Measurements from ENCODE around the gene CFAP70.
"Not testable (repeated sequence)": the region's sequence is repeated elsewhere in the genome, so short reads cannot be mapped to it uniquely, and the experiment has no call there.

CFAP70 gene

DNA sequence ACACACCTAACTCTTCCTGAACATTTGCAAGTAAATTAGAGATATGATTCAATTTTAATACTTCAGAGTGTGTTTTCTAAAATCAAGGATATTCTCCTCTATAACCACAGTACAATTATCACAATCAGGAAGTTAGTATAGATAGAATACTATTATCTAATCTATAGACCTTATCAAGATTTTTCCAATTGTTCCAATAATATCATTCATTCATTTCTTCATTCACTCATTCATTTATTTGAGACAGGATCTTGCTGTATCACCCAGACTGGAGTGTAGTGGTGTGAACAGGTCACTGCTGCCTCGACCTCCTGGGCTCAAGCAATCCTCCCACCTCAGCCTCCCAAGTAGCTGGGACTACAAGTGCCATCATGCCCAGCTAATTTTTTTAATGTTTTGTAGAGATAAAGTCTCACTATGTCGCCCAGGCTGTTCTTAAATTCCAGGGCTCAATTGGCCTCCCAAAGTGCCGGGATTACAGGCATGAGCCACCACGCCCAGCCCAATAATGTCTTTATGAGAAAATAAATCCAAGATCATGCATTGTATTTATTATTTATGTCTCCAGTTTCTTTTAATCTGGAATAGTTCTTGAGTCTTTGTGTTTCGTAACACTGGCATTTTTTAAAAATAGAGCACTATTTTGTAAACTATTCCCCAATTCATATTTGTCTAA lies 95.6 kb downstream of the CFAP70 start:
- H3K4me3 ChIP-seq (ENCODE audit: low read depth in 1 of 2, low read length in 1 of 2), result no peak overlapping the region

DNA sequence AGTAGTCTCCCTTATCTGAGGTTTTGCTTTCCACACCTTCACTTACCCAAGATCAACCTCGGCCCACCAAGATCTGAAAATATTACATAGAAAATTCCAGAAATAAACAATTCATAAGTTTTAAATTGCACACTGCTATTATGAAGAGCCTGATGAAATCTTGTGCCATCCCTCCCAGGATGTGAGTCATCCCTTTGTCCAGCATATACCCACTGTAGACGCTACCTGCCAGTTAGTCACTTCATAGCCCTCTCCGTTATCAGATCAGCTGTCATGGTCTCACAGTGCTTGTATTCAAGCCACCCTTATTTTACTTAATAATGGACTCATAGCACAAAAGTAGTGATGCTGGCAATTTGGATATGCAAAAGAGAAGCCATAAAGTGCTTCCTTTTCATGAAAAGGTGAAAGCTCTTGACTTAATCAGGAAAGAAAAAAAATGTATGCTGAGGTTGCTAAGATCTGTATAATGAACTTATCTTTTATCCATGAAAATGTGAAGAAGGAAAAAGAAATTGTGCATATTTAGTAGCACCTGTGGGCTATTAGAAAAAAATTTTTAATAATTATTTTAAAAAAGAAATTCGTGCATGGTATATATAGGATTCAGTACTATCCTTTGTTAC lies 96.4 kb downstream of the CFAP70 start:
- Histone ChIP-seq H3K27me3 (no peaks in the 10 kb centered on the region), H3K27ac (no peak overlapping the region), H3K36me3 (no peaks in the 10 kb centered on the region), H3K4me1 (ENCODE audit: control insufficient read depth in 1 of 2, insufficient read depth in 1 of 2, low read depth in 1 of 2, low read length in 1 of 2) (no peaks in the 10 kb centered on the region), H3K4me3 (ENCODE audit: low read depth in 1 of 2, low read length in 1 of 2) (no peak overlapping the region), H3K9me3 (no peaks in the 10 kb centered on the region)
- TF ChIP-seq, protein P1, sequence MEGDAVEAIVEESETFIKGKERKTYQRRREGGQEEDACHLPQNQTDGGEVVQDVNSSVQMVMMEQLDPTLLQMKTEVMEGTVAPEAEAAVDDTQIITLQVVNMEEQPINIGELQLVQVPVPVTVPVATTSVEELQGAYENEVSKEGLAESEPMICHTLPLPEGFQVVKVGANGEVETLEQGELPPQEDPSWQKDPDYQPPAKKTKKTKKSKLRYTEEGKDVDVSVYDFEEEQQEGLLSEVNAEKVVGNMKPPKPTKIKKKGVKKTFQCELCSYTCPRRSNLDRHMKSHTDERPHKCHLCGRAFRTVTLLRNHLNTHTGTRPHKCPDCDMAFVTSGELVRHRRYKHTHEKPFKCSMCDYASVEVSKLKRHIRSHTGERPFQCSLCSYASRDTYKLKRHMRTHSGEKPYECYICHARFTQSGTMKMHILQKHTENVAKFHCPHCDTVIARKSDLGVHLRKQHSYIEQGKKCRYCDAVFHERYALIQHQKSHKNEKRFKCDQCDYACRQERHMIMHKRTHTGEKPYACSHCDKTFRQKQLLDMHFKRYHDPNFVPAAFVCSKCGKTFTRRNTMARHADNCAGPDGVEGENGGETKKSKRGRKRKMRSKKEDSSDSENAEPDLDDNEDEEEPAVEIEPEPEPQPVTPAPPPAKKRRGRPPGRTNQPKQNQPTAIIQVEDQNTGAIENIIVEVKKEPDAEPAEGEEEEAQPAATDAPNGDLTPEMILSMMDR (IDR thresholded peaks at IDR 0.05), result no peak

More for the DNA sequence above, 95.6 kb downstream of the CFAP70 start:
- Histone ChIP-seq H3K36me3 (no peaks in the 10 kb centered on the region), H3K27me3 (no peaks in the 10 kb centered on the region), H3K9me3 (no peaks in the 10 kb centered on the region), H3K27ac (no peak overlapping the region), H3K4me1 (ENCODE audit: control insufficient read depth in 1 of 2, insufficient read depth in 1 of 2, low read depth in 1 of 2, low read length in 1 of 2) (no peaks in the 10 kb centered on the region)
- TF ChIP-seq, protein P1 (IDR thresholded peaks at IDR 0.05), result no peak

- TF ChIP-seq, protein P1 (IDR thresholded peaks at IDR 0.05), result no peak
- Histone ChIP-seq H3K27me3 (no peaks in the 10 kb centered on the region), H3K27ac (no peak overlapping the region)
Measured at GRCh38 chr10:73261362-73261995, 97.2 kb downstream of the CFAP70 start.

GRCh38 chr10:73258612-73259011 lies 100.1 kb downstream of the CFAP70 start:
- not testable (repeated sequence) for H3K27ac ChIP-seq, H3K36me3 ChIP-seq

More at GRCh38 chr10:73261362-73261995, 97.2 kb downstream of the CFAP70 start:
- Histone ChIP-seq H3K36me3 (no peaks in the 10 kb centered on the region), H3K4me3 (ENCODE audit: low read depth in 1 of 2, low read length in 1 of 2) (no peak overlapping the region), H3K9me3 (no peaks in the 10 kb centered on the region), H3K4me1 (ENCODE audit: control insufficient read depth in 1 of 2, insufficient read depth in 1 of 2, low read depth in 1 of 2, low read length in 1 of 2) (no peaks in the 10 kb centered on the region)

GRCh38 chr10:73253225-73253555 lies 105.5 kb downstream of the CFAP70 start:
- Histone ChIP-seq H3K4me3 (ENCODE audit: low read depth in 1 of 2, low read length in 1 of 2) (peak overlapping the region; percentile 85 to 92), H3K9me3 (no peaks in the 10 kb centered on the region), H3K4me1 (ENCODE audit: control insufficient read depth in 1 of 2, insufficient read depth in 1 of 2, low read depth in 1 of 2, low read length in 1 of 2) (peaks cover 15 to 18% of the 10 kb centered on the region in 2 experiments), H3K36me3 (no peaks in the 10 kb centered on the region), H3K27ac (peak overlapping the region; percentile 88), H3K27me3 (no peaks in the 10 kb centered on the region)
- TF ChIP-seq, protein P1 (IDR thresholded peaks at IDR 0.05), result no peak

More at GRCh38 chr10:73258612-73259011, 100.1 kb downstream of the CFAP70 start:
- not testable (repeated sequence) for H3K4me1 ChIP-seq (ENCODE audit: control insufficient read depth in 1 of 2, insufficient read depth in 1 of 2, low read depth in 1 of 2, low read length in 1 of 2); H3K9me3 ChIP-seq; H3K27me3 ChIP-seq; H3K4me3 ChIP-seq (ENCODE audit: low read depth in 1 of 2, low read length in 1 of 2)
